Neural progenitor cell (in vitro differentiated cells): ENCODE data around the gene PLA2G5.

Experiments
- EZH2phosphoT487 ChIP-seq: fragments of 200-600 bp; sonication (generic); IDR thresholded peaks from 2 replicates; pipeline ENCODE4 v1.6.1; 2017; ENCODE audit warnings: antibody characterized with exemption
- TF ChIP-seq, protein P1 (sequence below): fragments of 200-600 bp; sonication (generic); IDR thresholded peaks from 2 replicates; pipeline ENCODE4 v1.5.1; 2017; ENCODE audit warnings: antibody characterized with exemption, mild to moderate bottlenecking

DNA sequence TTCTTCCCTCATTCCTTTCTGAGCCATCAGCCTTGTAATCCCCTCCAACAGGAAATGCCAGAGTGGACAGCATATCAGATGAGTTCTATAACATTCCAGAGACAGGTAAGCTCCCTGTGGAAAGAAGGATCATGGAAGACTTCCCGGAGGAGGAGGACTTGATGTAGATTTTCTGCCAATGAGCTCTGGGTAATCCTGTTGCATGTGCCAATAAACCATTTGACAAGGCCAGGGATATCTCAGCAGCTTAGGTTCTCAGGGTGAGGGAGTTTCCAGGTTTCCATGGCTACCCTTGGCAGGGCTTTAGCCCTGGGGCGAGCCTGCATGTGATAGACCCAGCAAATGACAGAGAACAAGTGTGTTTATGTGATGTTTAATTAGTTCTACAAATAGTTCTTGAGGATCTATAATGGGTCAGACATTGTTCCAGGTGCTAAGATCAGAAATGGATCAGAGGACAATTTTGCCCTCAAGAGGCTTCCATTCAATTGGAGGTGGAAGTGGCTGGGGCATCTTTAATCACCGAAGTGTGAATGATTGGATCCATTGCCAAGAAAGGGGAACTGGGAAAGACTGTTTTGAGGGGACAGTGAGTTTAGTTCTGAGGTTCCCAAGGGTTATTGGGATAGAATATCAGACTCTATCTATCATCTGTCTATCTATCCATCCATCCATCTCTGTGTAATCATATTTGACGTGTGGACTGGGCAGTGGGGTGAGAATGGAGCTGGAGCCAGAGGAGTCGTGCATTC, 6.9 kb downstream of the PLA2G5 start:
- TF ChIP-seq, protein P1, sequence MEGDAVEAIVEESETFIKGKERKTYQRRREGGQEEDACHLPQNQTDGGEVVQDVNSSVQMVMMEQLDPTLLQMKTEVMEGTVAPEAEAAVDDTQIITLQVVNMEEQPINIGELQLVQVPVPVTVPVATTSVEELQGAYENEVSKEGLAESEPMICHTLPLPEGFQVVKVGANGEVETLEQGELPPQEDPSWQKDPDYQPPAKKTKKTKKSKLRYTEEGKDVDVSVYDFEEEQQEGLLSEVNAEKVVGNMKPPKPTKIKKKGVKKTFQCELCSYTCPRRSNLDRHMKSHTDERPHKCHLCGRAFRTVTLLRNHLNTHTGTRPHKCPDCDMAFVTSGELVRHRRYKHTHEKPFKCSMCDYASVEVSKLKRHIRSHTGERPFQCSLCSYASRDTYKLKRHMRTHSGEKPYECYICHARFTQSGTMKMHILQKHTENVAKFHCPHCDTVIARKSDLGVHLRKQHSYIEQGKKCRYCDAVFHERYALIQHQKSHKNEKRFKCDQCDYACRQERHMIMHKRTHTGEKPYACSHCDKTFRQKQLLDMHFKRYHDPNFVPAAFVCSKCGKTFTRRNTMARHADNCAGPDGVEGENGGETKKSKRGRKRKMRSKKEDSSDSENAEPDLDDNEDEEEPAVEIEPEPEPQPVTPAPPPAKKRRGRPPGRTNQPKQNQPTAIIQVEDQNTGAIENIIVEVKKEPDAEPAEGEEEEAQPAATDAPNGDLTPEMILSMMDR = no peak
- TF ChIP-seq EZH2phosphoT487 = no peak
